HepG2 (cell line): ENCODE results near the gene FBXO9. TPM values are rescaled to one million over a fixed set of nuclear protein-coding genes. Genes with fewer than 3 reads are reported as not detected.

ENCODE experiments used
- AHDC1 ChIP-seq: sonication (generic); formaldehyde crosslinking; IDR thresholded peaks from 2 replicates; pipeline ENCODE4 v1.5.1; 2020; ENCODE audit warnings: mild to moderate bottlenecking, missing genetic modification reagents, borderline replicate concordance
- ARNT ChIP-seq: fragments of 450-650 bp; IDR thresholded peaks from 2 replicates; pipeline ENCODE4 v1.6.1; 2017
- CHD4 ChIP-seq: fragments of 200-600 bp; sonication (generic); IDR thresholded peaks from 2 replicates; pipeline ENCODE4 v1.7.0; 2017; ENCODE audit warnings: mild to moderate bottlenecking, low read length, borderline replicate concordance
- FOXO1 ChIP-seq: sonication (generic); formaldehyde crosslinking; IDR thresholded peaks from 2 replicates; pipeline ENCODE4 v1.4.0; 2020; ENCODE audit warnings: missing genetic modification reagents
- KLF12 ChIP-seq: sonication (generic); formaldehyde crosslinking; IDR thresholded peaks from 2 replicates; pipeline ENCODE4 v1.4.0; 2020; ENCODE audit warnings: missing genetic modification reagents, borderline replicate concordance
- MAFK ChIP-seq, 2 experiments: IDR thresholded peaks in 1 of 2; conservative IDR thresholded peaks in 1 of 2; 2 replicates each; pipeline ENCODE4 v1.6.1; 2011; ENCODE audit warnings: improper control_type of control experiment in 2 of 2, low read length in 2 of 2
- MATR3 ChIP-seq: sonication (generic); formaldehyde crosslinking; IDR thresholded peaks from 2 replicates; pipeline ENCODE4 v1.4.0; 2020; ENCODE audit warnings: missing genetic modification reagents
- MIER3 ChIP-seq: IDR thresholded peaks from 2 replicates; pipeline ENCODE4 v1.6.1; 2016; ENCODE audit warnings: missing compliant biosample characterization, borderline replicate concordance
- NFRKB ChIP-seq: fragments of 450-650 bp; IDR thresholded peaks from 2 replicates; pipeline ENCODE4 v1.6.1; 2017
- NR2F2 ChIP-seq: IDR thresholded peaks from 2 replicates; pipeline ENCODE4 v1.6.1; 2012; ENCODE audit warnings: low read depth, inconsistent platforms, borderline replicate concordance
- PAX8 ChIP-seq: sonication (generic); formaldehyde crosslinking; IDR thresholded peaks from 2 replicates; pipeline ENCODE4 v1.8.0; 2022; ENCODE audit warnings: mild to moderate bottlenecking, missing genetic modification reagents, borderline replicate concordance
- RXRB ChIP-seq: IDR thresholded peaks from 2 replicates; pipeline ENCODE4 v1.6.1; 2016; ENCODE audit warnings: borderline replicate concordance, missing genetic modification reagents, missing compliant biosample characterization
- TEAD3 ChIP-seq: optimal IDR thresholded peaks from 2 replicates; pipeline ENCODE3; 2016; ENCODE audit warnings: borderline replicate concordance
- XBP1 ChIP-seq: sonication (generic); formaldehyde crosslinking; IDR thresholded peaks from 2 replicates; pipeline ENCODE4 v1.5.0; 2020; ENCODE audit warnings: missing genetic modification reagents
- ZFP36L2 ChIP-seq: sonication (generic); formaldehyde crosslinking; IDR thresholded peaks from 2 replicates; pipeline ENCODE4 v1.4.0; 2020; ENCODE audit warnings: missing genetic modification reagents
- ZHX2 ChIP-seq, 2 experiments: sonication (generic) in 1 of 2; formaldehyde crosslinking in 1 of 2; IDR thresholded peaks; 2 replicates each; pipeline versions ENCODE4 v1.6.1 to v1.9.0; 2014 to 2022; ENCODE audit warnings: antibody characterized with exemption in 1 of 2, borderline replicate concordance in 1 of 2, inconsistent platforms in 1 of 2, low read depth in 1 of 2, missing genetic modification reagents in 1 of 2
- ZNF232 ChIP-seq: sonication (generic); formaldehyde crosslinking; IDR thresholded peaks from 2 replicates; pipeline ENCODE4 v1.4.0; 2020; ENCODE audit warnings: missing genetic modification reagents, borderline replicate concordance
- ZNF556 ChIP-seq: sonication (generic); formaldehyde crosslinking; IDR thresholded peaks from 2 replicates; pipeline ENCODE4 v1.4.0; 2020; ENCODE audit warnings: mild to moderate bottlenecking, missing genetic modification reagents, borderline replicate concordance
- ZSCAN22 ChIP-seq: sonication (generic); formaldehyde crosslinking; IDR thresholded peaks from 2 replicates; pipeline ENCODE4 v1.4.0; 2020; ENCODE audit warnings: mild to moderate bottlenecking, missing genetic modification reagents
- polyA plus RNA-seq, 8 experiments: library from polyadenylated mRNA; depleted of rRNA in 3 of 8; stranded (reverse) in 7 of 8; unstranded in 1 of 8; fragments of >200 nt; fragmentation: Illumina TruSeq in 4 of 8; extraction: Trizol in 4 of 8; gene quantifications; 2 replicates each; pipeline versions ENCODE4 v1.2.1 to v1.2.3, GENCODE V29; 2011 to 2016; ENCODE audit warnings: low read depth in 4 of 8, missing spikeins in 1 of 8, mixed read lengths in 1 of 8; ENCODE audit not compliant: insufficient read depth in 1 of 8
- total RNA-seq, 5 experiments: library from RNA; depleted of rRNA; stranded (reverse); fragments of >200 nt; fragmentation: Illumina TruSeq; extraction: Trizol; gene quantifications; 2 replicates each; pipeline ENCODE4 v1.2.3, GENCODE V29; 2016; ENCODE audit warnings: low read depth in 1 of 5

The FBXO9 gene
- total and polyA plus RNA-seq, 2 of the 13 experiments (the other 11 are each of a cell fraction or from before 2014, with no cell fraction given) = 64.3 to 98.4 TPM

GRCh38 chr6:53119772-53120409 lies 54.7 kb downstream of the FBXO9 start (continued):
- TF ChIP-seq ZHX2 (IDR thresholded peaks at IDR 0.05; ENCODE audit: low read depth) (peak; percentile 65; the same call in 1 of the 2 replicates), ZHX2 (CRISPR knock-in tag; IDR thresholded peaks at IDR 0.05; ENCODE audit: borderline replicate concordance) (no peak), FOXO1 (peak; percentile 61), MIER3 (CRISPR knock-in tag) (peak; percentile 53; the same call in 1 of the 2 replicates), ZSCAN22 (CRISPR knock-in tag) (0 out of 2 replicates have a peak, but pooled peaks have one; percentile 24), ZNF232 (CRISPR knock-in tag) (no peak), ZFP36L2 (CRISPR knock-in tag) (no peak), PAX8 (CRISPR knock-in tag) (no peak), NR2F2 (peak; percentile 90), ZNF556 (CRISPR knock-in tag) (0 out of 2 replicates have a peak, but pooled peaks have one; percentile 53), ARNT (no peak), AHDC1 (CRISPR knock-in tag) (peak; percentile 79; the same call in 1 of the 2 replicates), NFRKB (no peak), CHD4 (peak; percentile 88; the same call in 1 of the 2 replicates), TEAD3 (peak; percentile 63), XBP1 (CRISPR knock-in tag) (no peak), MAFK (conservative IDR thresholded peaks at IDR 0.05 in 1 of 2, IDR thresholded peaks at IDR 0.05 in 1 of 2; ENCODE audit: low read length in 2 of 2) (peak in 1 of 2 experiments; percentile 74; a peak in 1 of 4 replicates), MATR3 (no peak), KLF12 (CRISPR knock-in tag) (no peak), RXRB (CRISPR knock-in tag) (peak; percentile 98)
